ENCODE results near the gene PCAT6. TPM values are rescaled to one million over a fixed set of nuclear protein-coding genes. Genes with fewer than 3 reads are reported as not detected.

PCAT6 gene
- total RNA-seq, 2 donors from 2014 or later = 6.2 to 9.0 TPM

DNA sequence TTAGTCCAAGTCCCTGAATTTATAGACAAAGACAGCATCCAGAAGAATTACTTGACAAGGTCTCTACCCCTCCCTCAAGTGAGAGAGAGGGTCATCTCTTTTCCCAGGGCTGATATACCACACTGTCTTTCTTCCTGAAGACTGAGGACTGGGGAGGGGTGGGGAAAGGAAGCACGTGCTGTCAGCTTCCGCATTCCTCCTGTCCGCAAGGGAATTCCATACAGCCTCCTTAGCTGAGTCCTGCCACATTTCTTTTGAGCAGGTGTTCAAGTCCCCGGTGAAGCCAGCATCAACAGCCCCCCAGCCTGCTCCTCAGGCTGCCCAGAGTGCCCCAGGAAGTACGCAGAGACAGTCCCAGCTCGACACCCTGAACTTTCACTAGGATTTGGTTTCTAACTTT lies 34.2 kb downstream of the PCAT6 start:
- 60% methylated on average over 6 of the region's 6 CpGs for WGBS
- Histone ChIP-seq H3K4me1 (replicated peaks) (no peaks in the 10 kb centered on the region), H3K27ac (no peak overlapping the region), H3K27me3 (replicated peaks; ENCODE audit: insufficient read depth) (no peaks in the 10 kb centered on the region), H3K9me3 (no peaks in the 10 kb centered on the region), H3K4me3 (no peak overlapping the region), H3K36me3 (no peaks in the 10 kb centered on the region)
- TF ChIP-seq, protein P1, sequence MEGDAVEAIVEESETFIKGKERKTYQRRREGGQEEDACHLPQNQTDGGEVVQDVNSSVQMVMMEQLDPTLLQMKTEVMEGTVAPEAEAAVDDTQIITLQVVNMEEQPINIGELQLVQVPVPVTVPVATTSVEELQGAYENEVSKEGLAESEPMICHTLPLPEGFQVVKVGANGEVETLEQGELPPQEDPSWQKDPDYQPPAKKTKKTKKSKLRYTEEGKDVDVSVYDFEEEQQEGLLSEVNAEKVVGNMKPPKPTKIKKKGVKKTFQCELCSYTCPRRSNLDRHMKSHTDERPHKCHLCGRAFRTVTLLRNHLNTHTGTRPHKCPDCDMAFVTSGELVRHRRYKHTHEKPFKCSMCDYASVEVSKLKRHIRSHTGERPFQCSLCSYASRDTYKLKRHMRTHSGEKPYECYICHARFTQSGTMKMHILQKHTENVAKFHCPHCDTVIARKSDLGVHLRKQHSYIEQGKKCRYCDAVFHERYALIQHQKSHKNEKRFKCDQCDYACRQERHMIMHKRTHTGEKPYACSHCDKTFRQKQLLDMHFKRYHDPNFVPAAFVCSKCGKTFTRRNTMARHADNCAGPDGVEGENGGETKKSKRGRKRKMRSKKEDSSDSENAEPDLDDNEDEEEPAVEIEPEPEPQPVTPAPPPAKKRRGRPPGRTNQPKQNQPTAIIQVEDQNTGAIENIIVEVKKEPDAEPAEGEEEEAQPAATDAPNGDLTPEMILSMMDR (IDR thresholded peaks at IDR 0.05) = no peak
- TF ChIP-seq POLR2A (IDR thresholded peaks at IDR 0.05) (no peak), POLR2AphosphoS5 (IDR thresholded peaks at IDR 0.05) (no peak)
- DNase-seq (ENCODE audit: low spot score) = no peak
- intact Hi-C loops (cut with DNase I) = no loop called here

DNA sequence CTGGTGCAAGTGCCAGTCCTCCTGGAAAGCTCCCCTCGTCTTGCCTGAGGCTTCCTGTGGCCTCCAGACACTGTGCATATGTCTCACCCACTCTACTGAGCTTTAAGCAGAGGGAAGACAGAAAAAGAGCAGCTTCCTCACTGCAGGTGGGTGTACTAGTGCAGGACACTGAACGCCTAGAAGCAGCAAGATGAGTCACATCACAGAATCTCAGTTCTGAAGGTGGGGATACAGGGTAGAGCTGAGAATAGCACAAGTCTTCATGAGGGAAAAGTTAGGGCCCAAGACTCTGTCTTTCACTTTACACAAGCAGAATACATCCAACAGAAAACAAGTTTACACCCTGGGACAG lies 37.4 kb downstream of the PCAT6 start:
- no peaks in the 10 kb centered on the region for H3K36me3 ChIP-seq
- no peak overlapping the region for H3K4me3 ChIP-seq
- no peaks in the 10 kb centered on the region for H3K4me1 ChIP-seq (replicated peaks)
- TF ChIP-seq POLR2A (IDR thresholded peaks at IDR 0.05) (no peak), POLR2AphosphoS5 (IDR thresholded peaks at IDR 0.05) (no peak)
- TF ChIP-seq, protein P1 (IDR thresholded peaks at IDR 0.05) = no peak
- WGBS = 55% methylated on average over 2 of the region's 2 CpGs
- intact Hi-C loops (cut with DNase I) = no loop called here
- H3K27me3 ChIP-seq (replicated peaks; ENCODE audit: insufficient read depth) = no peaks in the 10 kb centered on the region
- no peak for DNase-seq (ENCODE audit: low spot score)
- no peak overlapping the region for H3K27ac ChIP-seq
- no peaks in the 10 kb centered on the region for H3K9me3 ChIP-seq

DNA sequence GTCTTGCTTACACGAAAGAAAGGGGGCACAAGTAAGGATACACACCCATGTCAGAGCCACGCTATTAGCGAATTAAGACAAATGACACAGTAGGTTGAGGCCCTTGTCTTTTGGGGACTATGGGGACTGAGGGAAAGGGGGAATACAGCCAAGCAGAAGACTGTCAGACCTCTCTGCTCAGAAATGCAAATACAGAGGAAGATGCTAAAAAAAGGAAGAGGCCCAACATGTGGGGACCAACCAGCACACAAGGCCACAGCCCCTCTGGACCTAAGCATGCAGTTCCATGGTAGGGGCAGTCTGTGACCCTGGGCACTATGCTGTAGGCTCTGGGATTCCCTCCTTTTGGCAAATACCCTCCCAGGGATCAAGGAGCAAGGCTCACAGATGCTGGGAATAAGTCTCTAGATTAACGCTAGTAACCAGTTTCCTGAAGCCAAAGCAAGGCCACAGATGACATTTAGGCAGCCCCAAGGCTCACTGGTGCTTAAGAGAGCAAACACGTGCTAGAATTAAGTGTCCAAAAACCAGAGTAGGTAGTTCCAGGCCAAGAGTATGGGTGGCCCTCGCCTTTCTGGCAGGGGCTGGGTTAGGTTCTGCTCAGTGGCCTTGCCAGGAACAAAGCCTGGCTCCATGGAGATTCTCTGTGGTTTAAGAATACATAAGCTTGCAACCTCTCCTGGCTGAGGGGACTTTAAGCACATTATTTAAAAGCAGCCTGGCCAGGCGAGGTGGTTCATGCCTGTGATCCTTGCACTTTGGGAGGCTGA lies 40.0 kb downstream of the PCAT6 start:
- Histone ChIP-seq H3K4me1 (replicated peaks) (no peaks in the 10 kb centered on the region), H3K27me3 (replicated peaks; ENCODE audit: insufficient read depth) (no peaks in the 10 kb centered on the region), H3K27ac (no peak overlapping the region), H3K4me3 (no peak overlapping the region), H3K9me3 (no peaks in the 10 kb centered on the region), H3K36me3 (no peaks in the 10 kb centered on the region)
- intact Hi-C loops (cut with DNase I) = no loop called here
- DNase-seq (ENCODE audit: low spot score) = no peak
- TF ChIP-seq POLR2AphosphoS5 (IDR thresholded peaks at IDR 0.05) = no peak
- TF ChIP-seq, protein P1 (IDR thresholded peaks at IDR 0.05) = no peak
- TF ChIP-seq POLR2A (IDR thresholded peaks at IDR 0.05) = no peak
- 92% methylated on average over 7 of the region's 7 CpGs for WGBS

DNA sequence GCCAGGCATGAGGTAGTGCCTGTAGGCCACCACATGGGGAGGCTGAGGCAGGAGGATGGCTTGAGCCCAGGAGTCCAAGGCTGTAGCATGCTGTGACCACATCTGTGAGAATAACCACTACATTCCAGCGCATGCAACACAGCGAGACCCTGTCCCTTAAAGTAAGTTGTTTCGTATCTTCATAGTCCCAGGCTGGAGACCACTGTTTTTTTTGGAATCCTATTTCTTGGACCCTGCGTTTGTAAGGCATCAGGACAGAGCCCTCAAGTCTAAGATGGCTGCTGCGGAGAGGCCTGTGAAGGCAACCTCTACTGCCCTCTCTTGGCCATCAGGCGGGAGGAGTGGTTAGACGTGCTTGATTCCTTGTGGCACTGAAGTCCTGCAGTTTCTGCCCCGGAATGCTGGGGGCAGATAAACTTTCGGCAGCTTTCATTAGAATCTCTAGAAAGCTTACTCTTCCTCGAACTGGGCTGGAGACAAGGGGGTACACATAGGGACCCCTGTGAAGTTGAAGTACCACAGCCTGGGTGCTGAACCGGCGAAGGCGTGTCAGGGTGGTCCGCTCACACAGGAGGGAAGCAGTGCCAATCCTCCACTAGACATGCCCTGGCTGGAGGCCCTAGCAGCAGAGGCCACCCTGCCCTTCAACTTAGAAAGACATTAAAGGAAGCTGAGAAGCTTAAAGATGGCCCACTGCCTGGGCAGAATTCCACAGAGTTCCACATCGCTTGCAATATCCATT lies 41.6 kb downstream of the PCAT6 start:
- DNase-seq (ENCODE audit: low spot score) = no peak
- H3K27ac ChIP-seq = no peak overlapping the region
- H3K36me3 ChIP-seq = no peaks in the 10 kb centered on the region
- intact Hi-C loops (cut with DNase I) = no loop called here
- H3K4me3 ChIP-seq = no peak overlapping the region
- no peaks in the 10 kb centered on the region for H3K9me3 ChIP-seq
- no peaks in the 10 kb centered on the region for H3K27me3 ChIP-seq (replicated peaks; ENCODE audit: insufficient read depth)
- TF ChIP-seq, protein P1 (IDR thresholded peaks at IDR 0.05) = peak in 2 of 4 experiments; percentile 21 to 54
- TF ChIP-seq POLR2A (IDR thresholded peaks at IDR 0.05) = no peak
- no peak for TF ChIP-seq POLR2AphosphoS5 (IDR thresholded peaks at IDR 0.05)
- no peaks in the 10 kb centered on the region for H3K4me1 ChIP-seq (replicated peaks)
- 59% methylated on average over 14 of the region's 15 CpGs for WGBS

All from prostate gland (tissue), 2 donors.